Vagina (tissue), 2 donors: ENCODE results near the gene DHX35.

Experiments used
- POLR2A ChIP-seq, 2 donors: fragments of 450-650 bp; IDR thresholded peaks; one replicate each; pipeline ENCODE4 v1.6.1; 2017; ENCODE audit warnings: antibody characterized with exemption in 2 of 2, mild to moderate bottlenecking in 2 of 2, moderate library complexity in 2 of 2
- POLR2AphosphoS5 ChIP-seq, 2 donors: sonication (generic); formaldehyde crosslinking; IDR thresholded peaks; one replicate each; pipeline ENCODE4 v1.9.0; 2017; ENCODE audit warnings: antibody characterized with exemption in 2 of 2, mild to moderate bottlenecking in 2 of 2, low read depth in 1 of 2; ENCODE audit not compliant: insufficient read depth in 1 of 2
- TF ChIP-seq, protein P1 (sequence below), 3 experiments: fragments of 450-650 bp in 2 of 3; fragments of 200-600 bp in 1 of 3; sonication (generic) in 1 of 3; IDR thresholded peaks; one replicate each; pipeline ENCODE4 v1.5.1; 2017 to 2019; ENCODE audit warnings: antibody characterized with exemption in 3 of 3, mild to moderate bottlenecking in 2 of 3, moderate library complexity in 2 of 3

- TF ChIP-seq, protein P1, sequence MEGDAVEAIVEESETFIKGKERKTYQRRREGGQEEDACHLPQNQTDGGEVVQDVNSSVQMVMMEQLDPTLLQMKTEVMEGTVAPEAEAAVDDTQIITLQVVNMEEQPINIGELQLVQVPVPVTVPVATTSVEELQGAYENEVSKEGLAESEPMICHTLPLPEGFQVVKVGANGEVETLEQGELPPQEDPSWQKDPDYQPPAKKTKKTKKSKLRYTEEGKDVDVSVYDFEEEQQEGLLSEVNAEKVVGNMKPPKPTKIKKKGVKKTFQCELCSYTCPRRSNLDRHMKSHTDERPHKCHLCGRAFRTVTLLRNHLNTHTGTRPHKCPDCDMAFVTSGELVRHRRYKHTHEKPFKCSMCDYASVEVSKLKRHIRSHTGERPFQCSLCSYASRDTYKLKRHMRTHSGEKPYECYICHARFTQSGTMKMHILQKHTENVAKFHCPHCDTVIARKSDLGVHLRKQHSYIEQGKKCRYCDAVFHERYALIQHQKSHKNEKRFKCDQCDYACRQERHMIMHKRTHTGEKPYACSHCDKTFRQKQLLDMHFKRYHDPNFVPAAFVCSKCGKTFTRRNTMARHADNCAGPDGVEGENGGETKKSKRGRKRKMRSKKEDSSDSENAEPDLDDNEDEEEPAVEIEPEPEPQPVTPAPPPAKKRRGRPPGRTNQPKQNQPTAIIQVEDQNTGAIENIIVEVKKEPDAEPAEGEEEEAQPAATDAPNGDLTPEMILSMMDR (IDR thresholded peaks at IDR 0.05), result no peak
- TF ChIP-seq POLR2AphosphoS5 (IDR thresholded peaks at IDR 0.05; ENCODE audit: insufficient read depth in 1 of 2, low read depth in 1 of 2) (no peak), POLR2A (IDR thresholded peaks at IDR 0.05) (no peak)
Measured at GRCh38 chr20:39045676-39046075, 83.5 kb downstream of the DHX35 start.
